ENCODE data around the gene TCEA2.
A peak's percentile ranks its signal among the peaks of the same experiment; 100 is the strongest.

The TCEA2 gene

GRCh38 chr20:64023361-64024140 lies 39.4 kb upstream of the TCEA2 start:
- TF ChIP-seq CEBPB (IDR thresholded peaks at IDR 0.05): no peak
- no peak for TF ChIP-seq MAX (IDR thresholded peaks at IDR 0.05)
- no peak for TF ChIP-seq TEAD4 (IDR thresholded peaks at IDR 0.05)

- TF ChIP-seq MAX (IDR thresholded peaks at IDR 0.05): no peak
- no peak for TF ChIP-seq RAD21 (IDR thresholded peaks at IDR 0.05; ENCODE audit: low read depth)
- TF ChIP-seq YY1 (IDR thresholded peaks at IDR 0.05; ENCODE audit: low read depth): no peak
- TF ChIP-seq REST (IDR thresholded peaks at IDR 0.05; ENCODE audit: low read depth): peak; percentile 47; the same call in 1 of the 2 replicates
- no peak for TF ChIP-seq CEBPB (IDR thresholded peaks at IDR 0.05)
These were observed 38.6 kb upstream of the TCEA2 start for GRCh38 chr20:64024141-64024990.

GRCh38 chr20:64025101-64025825 lies 37.7 kb upstream of the TCEA2 start:
- no peak for TF ChIP-seq REST (IDR thresholded peaks at IDR 0.05; ENCODE audit: low read depth)
- TF ChIP-seq EP300 (IDR thresholded peaks at IDR 0.05; ENCODE audit: borderline replicate concordance): no peak
- no peak for TF ChIP-seq TCF12 (IDR thresholded peaks at IDR 0.05; ENCODE audit: low read depth)
- TF ChIP-seq RAD21 (IDR thresholded peaks at IDR 0.05; ENCODE audit: low read depth): no peak
- TF ChIP-seq MAX (IDR thresholded peaks at IDR 0.05): no peak
- no peak for TF ChIP-seq ZBTB7A (IDR thresholded peaks at IDR 0.05; ENCODE audit: low read depth)
- TF ChIP-seq EGR1 (IDR thresholded peaks at IDR 0.05): no peak
- no peak for TF ChIP-seq TAF1 (IDR thresholded peaks at IDR 0.05; ENCODE audit: low read depth)
- no peak for TF ChIP-seq YY1 (IDR thresholded peaks at IDR 0.05; ENCODE audit: low read depth)
- no peak for TF ChIP-seq TEAD4 (IDR thresholded peaks at IDR 0.05)
- no peak for TF ChIP-seq USF1 (IDR thresholded peaks at IDR 0.05)
- TF ChIP-seq NFIC (IDR thresholded peaks at IDR 0.05): no peak
- TF ChIP-seq FOXM1 (IDR thresholded peaks at IDR 0.05; ENCODE audit: borderline replicate concordance, low read depth): no peak
- TF ChIP-seq CREB1 (IDR thresholded peaks at IDR 0.05; ENCODE audit: low read depth): no peak
- no peak for TF ChIP-seq CEBPB (IDR thresholded peaks at IDR 0.05)

- no peak for TF ChIP-seq ZBTB7A (IDR thresholded peaks at IDR 0.05; ENCODE audit: low read depth)
These were observed 37.1 kb upstream of the TCEA2 start for GRCh38 chr20:64025826-64026412.

- no peak for TF ChIP-seq MAX (IDR thresholded peaks at IDR 0.05)
- TF ChIP-seq EGR1 (IDR thresholded peaks at IDR 0.05): no peak
- TF ChIP-seq TAF1 (IDR thresholded peaks at IDR 0.05; ENCODE audit: low read depth): no peak
- no peak for TF ChIP-seq YY1 (IDR thresholded peaks at IDR 0.05; ENCODE audit: low read depth)
- no peak for TF ChIP-seq FOXM1 (IDR thresholded peaks at IDR 0.05; ENCODE audit: borderline replicate concordance, low read depth)
- no peak for TF ChIP-seq RAD21 (IDR thresholded peaks at IDR 0.05; ENCODE audit: low read depth)
- TF ChIP-seq TCF12 (IDR thresholded peaks at IDR 0.05; ENCODE audit: low read depth): no peak
- TF ChIP-seq ZBTB7A (IDR thresholded peaks at IDR 0.05; ENCODE audit: low read depth): no peak
- no peak for TF ChIP-seq USF1 (IDR thresholded peaks at IDR 0.05)
These were observed 34.9 kb upstream of the TCEA2 start for GRCh38 chr20:64027981-64028685.

Data from Ishikawa (cell line).